Progenitor cell of endocrine pancreas (in vitro differentiated cells): ENCODE measurements around the gene GOLPH3L. TPM values are rescaled to one million over a fixed set of nuclear protein-coding genes. Genes with fewer than 3 reads are reported as not detected.

Experiments used
- DNase-seq: peaks from one replicate; pipeline ENCODE4 v3.0.0; 2021; ENCODE audit warnings: low spot score; ENCODE audit not compliant: unreplicated experiment
- H3K27ac Mint-ChIP-seq: 2 replicates; pipeline ENCODE4 v1.8.0; 2021; ENCODE audit warnings: mild to moderate bottlenecking, moderate library complexity, mixed read lengths
- H3K27me3 Mint-ChIP-seq: 2 replicates; pipeline ENCODE4 v1.8.0; 2021; ENCODE audit warnings: mixed read lengths
- H3K36me3 Mint-ChIP-seq: 2 replicates; pipeline ENCODE4 v1.8.0; 2022; ENCODE audit warnings: mixed read lengths; ENCODE audit not compliant: insufficient read depth
- H3K4me1 Mint-ChIP-seq: 2 replicates; pipeline ENCODE4 v1.8.0; 2021; ENCODE audit warnings: low read depth, mixed read lengths
- H3K4me3 Mint-ChIP-seq: 2 replicates; pipeline ENCODE4 v1.8.0; 2021; ENCODE audit warnings: low read depth, mild to moderate bottlenecking, moderate library complexity, mixed read lengths
- H3K9me3 Mint-ChIP-seq: 2 replicates; pipeline ENCODE4 v1.8.0; 2021; ENCODE audit warnings: low read depth, mixed read lengths
- total RNA-seq: library from RNA; stranded (reverse); gene quantifications from 2 replicates; pipeline ENCODE4 v1.2.1, GENCODE V29; 2021
- TF ChIP-seq, protein P1 (sequence below): fragments of 200-600 bp; sonication (generic); IDR thresholded peaks from one replicate; pipeline ENCODE4 v1.5.0; 2021; ENCODE audit warnings: antibody characterized with exemption, mild to moderate bottlenecking; ENCODE audit not compliant: unreplicated experiment

The GOLPH3L gene
- total RNA-seq, 1 donor from 2014 or later: 31.9 TPM

DNA sequence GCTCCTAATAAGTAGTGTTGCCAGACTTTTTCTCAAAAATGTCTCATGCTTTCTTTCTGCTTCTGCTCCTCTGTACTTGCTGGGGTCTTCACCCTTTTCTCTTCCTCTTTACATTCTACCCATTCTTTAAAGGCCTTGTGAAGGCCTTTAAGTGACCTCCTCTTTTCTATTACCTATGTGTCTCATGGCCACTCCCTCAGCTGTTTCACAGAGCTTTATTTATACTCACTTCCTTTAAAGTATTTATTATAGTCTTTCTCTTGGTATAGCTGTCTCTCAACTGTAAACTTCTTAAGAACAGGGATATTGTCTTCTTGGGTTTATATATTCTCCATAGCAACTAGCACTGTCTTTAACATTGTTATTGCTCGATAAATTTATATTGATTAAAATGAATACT is 792 bp downstream of the GOLPH3L start:
- H3K36me3 Mint-ChIP-seq: peaks cover 13% of the 10 kb centered on the region
- no peaks in the 10 kb centered on the region for H3K9me3 Mint-ChIP-seq
- H3K4me1 Mint-ChIP-seq: peaks cover 12% of the 10 kb centered on the region
- peak overlapping the region; percentile 88 for H3K27ac Mint-ChIP-seq
- no peaks in the 10 kb centered on the region for H3K27me3 Mint-ChIP-seq
- TF ChIP-seq, protein P1, sequence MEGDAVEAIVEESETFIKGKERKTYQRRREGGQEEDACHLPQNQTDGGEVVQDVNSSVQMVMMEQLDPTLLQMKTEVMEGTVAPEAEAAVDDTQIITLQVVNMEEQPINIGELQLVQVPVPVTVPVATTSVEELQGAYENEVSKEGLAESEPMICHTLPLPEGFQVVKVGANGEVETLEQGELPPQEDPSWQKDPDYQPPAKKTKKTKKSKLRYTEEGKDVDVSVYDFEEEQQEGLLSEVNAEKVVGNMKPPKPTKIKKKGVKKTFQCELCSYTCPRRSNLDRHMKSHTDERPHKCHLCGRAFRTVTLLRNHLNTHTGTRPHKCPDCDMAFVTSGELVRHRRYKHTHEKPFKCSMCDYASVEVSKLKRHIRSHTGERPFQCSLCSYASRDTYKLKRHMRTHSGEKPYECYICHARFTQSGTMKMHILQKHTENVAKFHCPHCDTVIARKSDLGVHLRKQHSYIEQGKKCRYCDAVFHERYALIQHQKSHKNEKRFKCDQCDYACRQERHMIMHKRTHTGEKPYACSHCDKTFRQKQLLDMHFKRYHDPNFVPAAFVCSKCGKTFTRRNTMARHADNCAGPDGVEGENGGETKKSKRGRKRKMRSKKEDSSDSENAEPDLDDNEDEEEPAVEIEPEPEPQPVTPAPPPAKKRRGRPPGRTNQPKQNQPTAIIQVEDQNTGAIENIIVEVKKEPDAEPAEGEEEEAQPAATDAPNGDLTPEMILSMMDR: no peak
- peak overlapping the region; percentile 94 for H3K4me3 Mint-ChIP-seq
- DNase-seq: no peak

DNA sequence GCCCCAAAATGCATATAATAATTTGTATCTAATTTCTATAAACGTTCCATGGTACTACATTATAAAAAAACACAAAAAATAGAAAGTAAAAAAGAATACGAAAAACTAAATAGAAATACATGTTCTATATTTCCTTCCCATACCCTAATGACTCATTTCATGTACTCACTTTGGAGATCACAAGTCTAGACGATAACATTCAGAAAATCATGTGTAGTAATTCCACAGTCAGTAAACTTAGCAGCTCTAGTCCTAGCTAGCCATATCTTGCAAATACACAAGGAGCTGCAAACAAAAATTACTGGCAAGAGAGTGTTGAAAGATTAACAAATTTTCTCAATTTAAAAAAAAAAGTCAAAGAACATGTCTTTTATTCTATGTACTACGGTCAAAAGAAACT is 1.4 kb downstream of the GOLPH3L start:
- Mint-ChIP-seq H3K4me1 (peaks cover 12% of the 10 kb centered on the region), H3K27ac (no peak overlapping the region), H3K9me3 (no peaks in the 10 kb centered on the region)

DNA sequence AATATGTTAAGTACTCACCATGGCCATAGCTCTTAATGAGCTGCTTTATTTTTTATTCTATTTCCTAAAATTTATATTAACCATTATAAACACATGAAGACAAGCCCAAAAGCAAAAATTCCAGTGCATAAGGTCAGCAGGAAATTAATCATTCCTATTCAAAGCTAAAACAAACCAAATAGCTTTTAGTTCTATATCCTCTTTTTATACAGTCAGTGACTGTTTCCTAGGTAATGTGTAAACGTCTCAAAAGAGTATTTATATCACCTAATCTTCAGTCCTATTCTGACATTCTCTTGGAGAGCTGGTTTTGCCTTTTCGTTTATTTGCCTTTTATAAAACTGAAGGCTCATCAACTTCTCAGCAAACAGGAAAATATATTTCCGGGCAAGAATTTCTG is 4.2 kb downstream of the GOLPH3L start:
- TF ChIP-seq, protein P1: no peak
- Mint-ChIP-seq H3K27ac (peak overlapping the region; percentile 41), H3K4me3 (no peak overlapping the region), H3K4me1 (peaks cover 12% of the 10 kb centered on the region), H3K27me3 (no peaks in the 10 kb centered on the region), H3K9me3 (no peaks in the 10 kb centered on the region), H3K36me3 (peaks cover 16% of the 10 kb centered on the region)
- no peak for DNase-seq

More for the DNA sequence above, 1.4 kb downstream of the GOLPH3L start:
- TF ChIP-seq, protein P1: no peak
- peak overlapping the region; percentile 57 for H3K4me3 Mint-ChIP-seq
- peaks cover 15% of the 10 kb centered on the region for H3K36me3 Mint-ChIP-seq
- no peak for DNase-seq
- no peaks in the 10 kb centered on the region for H3K27me3 Mint-ChIP-seq

DNA sequence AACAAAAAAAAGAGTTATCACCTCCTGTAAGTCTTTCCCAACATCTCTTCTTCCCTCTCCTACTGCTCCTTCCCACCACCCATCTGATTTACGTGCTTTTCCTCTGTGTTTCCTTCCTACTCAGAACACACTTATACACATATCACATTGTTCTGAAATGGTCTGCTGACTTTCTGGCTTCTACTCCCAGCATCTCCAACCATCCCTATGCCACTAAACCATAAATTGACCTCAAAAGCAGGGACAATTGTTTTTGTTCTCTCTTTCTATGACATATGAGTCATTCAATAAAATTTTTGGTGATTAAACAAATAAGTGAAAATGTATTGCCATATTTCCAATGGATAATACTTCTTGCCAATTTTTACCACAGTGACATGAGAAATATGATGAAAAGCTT is 8.2 kb downstream of the GOLPH3L start:
- H3K27me3 Mint-ChIP-seq: no peaks in the 10 kb centered on the region
- no peak overlapping the region for H3K27ac Mint-ChIP-seq

DNA sequence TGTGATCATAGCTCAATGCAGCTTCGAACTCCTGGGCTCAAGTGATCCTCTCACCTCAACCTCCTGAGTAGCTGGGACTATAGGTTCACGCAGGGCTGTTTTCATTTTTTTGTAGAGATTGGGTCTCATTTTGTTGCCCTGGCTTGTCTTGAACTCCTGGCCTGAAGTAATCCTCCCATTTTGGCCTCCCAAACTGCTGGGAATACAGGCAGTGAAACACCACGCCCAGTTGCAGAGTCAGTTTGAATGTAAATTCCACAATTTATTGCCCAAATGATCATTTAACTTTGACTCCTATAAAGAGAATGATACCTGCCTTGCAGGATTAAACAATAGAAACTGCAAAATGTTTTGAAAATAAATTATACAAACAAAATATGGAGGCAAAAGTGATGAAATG is 10.7 kb downstream of the GOLPH3L start:
- Mint-ChIP-seq H3K9me3 (no peaks in the 10 kb centered on the region), H3K27me3 (no peaks in the 10 kb centered on the region), H3K4me3 (no peak overlapping the region), H3K4me1 (no peaks in the 10 kb centered on the region), H3K36me3 (peaks cover 10% of the 10 kb centered on the region), H3K27ac (no peak overlapping the region)
- TF ChIP-seq, protein P1: no peak
- DNase-seq: no peak

More for the DNA sequence above, 8.2 kb downstream of the GOLPH3L start:
- H3K36me3 Mint-ChIP-seq: peaks cover 15% of the 10 kb centered on the region
- no peaks in the 10 kb centered on the region for H3K9me3 Mint-ChIP-seq
- no peaks in the 10 kb centered on the region for H3K4me1 Mint-ChIP-seq
- TF ChIP-seq, protein P1: no peak
- DNase-seq: no peak
- no peak overlapping the region for H3K4me3 Mint-ChIP-seq
